Neural progenitor cell (in vitro differentiated cells): ENCODE results near the gene METTL6. TPM values are rescaled to one million over a fixed set of nuclear protein-coding genes. Genes with fewer than 3 reads are reported as not detected.

Experiments
- DNase-seq: peaks from one replicate; pipeline ENCODE4 v3.0.0-alpha.2; 2016; ENCODE audit warnings: low spot score
- H2AFZ ChIP-seq: fragments of 200-600 bp; sonication (generic); replicated peaks from 2 replicates; pipeline ENCODE4 v1.6.1; 2016; ENCODE audit warnings: antibody characterized with exemption
- H3F3A ChIP-seq: fragments of 200-600 bp; sonication (generic); 2 replicates; pipeline ENCODE4 v1.6.1; 2016; ENCODE audit warnings: antibody characterized with exemption, low read depth
- H3K27ac ChIP-seq: fragments of 200-600 bp; sonication (generic); 2 replicates; pipeline ENCODE4 v1.5.1; 2016; ENCODE audit warnings: mild to moderate bottlenecking
- H3K27me3 ChIP-seq: fragments of 200-600 bp; sonication (generic); 2 replicates; pipeline ENCODE4 v1.6.1; 2016; ENCODE audit warnings: mild to moderate bottlenecking, moderate library complexity
- H3K36me3 ChIP-seq: fragments of 200-600 bp; sonication (generic); 2 replicates; pipeline ENCODE4 v1.5.1; 2016
- H3K4me1 ChIP-seq: fragments of 200-600 bp; sonication (generic); 2 replicates; pipeline ENCODE4 v1.6.1; 2016; ENCODE audit warnings: mixed run types
- H3K4me2 ChIP-seq: fragments of 200-600 bp; sonication (generic); 2 replicates; pipeline ENCODE4 v1.6.1; 2016
- H3K4me3 ChIP-seq: fragments of 200-600 bp; sonication (generic); 2 replicates; pipeline ENCODE4 v1.5.1; 2016
- H3K79me2 ChIP-seq: fragments of 200-600 bp; sonication (generic); 2 replicates; pipeline ENCODE4 v1.6.1; 2016; ENCODE audit warnings: low read depth
- H3K9ac ChIP-seq: fragments of 200-600 bp; sonication (generic); 2 replicates; pipeline ENCODE4 v1.6.1; 2016
- H3K9me3 ChIP-seq: fragments of 200-600 bp; sonication (generic); 2 replicates; pipeline ENCODE4 v1.5.1; 2016; ENCODE audit warnings: low read depth
- H4K20me1 ChIP-seq: fragments of 200-600 bp; sonication (generic); 2 replicates; pipeline ENCODE4 v1.6.1; 2016; ENCODE audit warnings: low read depth
- H3K27ac Mint-ChIP-seq: 3 replicates; pipeline ENCODE4 v1.8.0; 2021; ENCODE audit warnings: mixed read lengths
- H3K27me3 Mint-ChIP-seq: 2 replicates; pipeline ENCODE4 v1.8.0; 2022; ENCODE audit warnings: low read depth, mild to moderate bottlenecking, inconsistent platforms, moderate library complexity, mixed read lengths; ENCODE audit not compliant: insufficient read depth
- H3K36me3 Mint-ChIP-seq: 3 replicates; pipeline ENCODE4 v1.8.0; 2021; ENCODE audit warnings: mixed read lengths
- H3K4me1 Mint-ChIP-seq: 3 replicates; pipeline ENCODE4 v1.8.0; 2021; ENCODE audit warnings: mixed read lengths
- H3K4me3 Mint-ChIP-seq: 3 replicates; pipeline ENCODE4 v1.8.0; 2021; ENCODE audit warnings: mild to moderate bottlenecking, moderate library complexity, mixed read lengths
- H3K9me3 Mint-ChIP-seq: 3 replicates; pipeline ENCODE4 v1.8.0; 2020; ENCODE audit warnings: mixed read lengths
- CTCF ChIP-seq: fragments of 200-600 bp; sonication (generic); IDR thresholded peaks from 2 replicates; pipeline ENCODE4 v1.5.1; 2017; ENCODE audit warnings: antibody characterized with exemption, mild to moderate bottlenecking
- EZH2 ChIP-seq: fragments of 200-600 bp; sonication (generic); IDR thresholded peaks from 2 replicates; pipeline ENCODE4 v1.6.1; 2017; ENCODE audit warnings: antibody characterized with exemption, mild to moderate bottlenecking, moderate library complexity
- EZH2phosphoT487 ChIP-seq: fragments of 200-600 bp; sonication (generic); IDR thresholded peaks from 2 replicates; pipeline ENCODE4 v1.6.1; 2017; ENCODE audit warnings: antibody characterized with exemption
- total RNA-seq: library from RNA; depleted of rRNA; stranded (reverse); fragments of >200 nt; gene quantifications from 2 replicates; pipeline ENCODE4 v1.2.3, GENCODE V29; 2015; ENCODE audit warnings: low replicate concordance

Gene METTL6
- total RNA-seq, 1 donor from 2014 or later: 34.9 TPM

GRCh38 chr3:15452961-15453360, 25.6 kb upstream of the METTL6 start:
- Histone ChIP-seq H3K27me3 (no peaks in the 10 kb centered on the region), H3K36me3 (no peaks in the 10 kb centered on the region), H3K4me2 (no peak overlapping the region), H2AFZ (no peak overlapping the region), H3K4me1 (no peaks in the 10 kb centered on the region), H3K79me2 (no peaks in the 10 kb centered on the region), H3K4me3 (no peak overlapping the region), H3K9ac (no peak overlapping the region), H4K20me1 (no peaks in the 10 kb centered on the region), H3K9me3 (no peaks in the 10 kb centered on the region), H3K27ac (no peak overlapping the region), H3F3A (no peaks in the 10 kb centered on the region)
- no peak overlapping the region for H3K27ac Mint-ChIP-seq
- H3K4me3 Mint-ChIP-seq: no peak overlapping the region
- TF ChIP-seq CTCF (no peak), EZH2 (no peak), EZH2phosphoT487 (no peak)
- DNase-seq: no peak
- peaks cover 4% of the 10 kb centered on the region for H3K4me1 Mint-ChIP-seq
- no peaks in the 10 kb centered on the region for H3K9me3 Mint-ChIP-seq
- peaks cover 4% of the 10 kb centered on the region for H3K36me3 Mint-ChIP-seq
- peaks cover 3% of the 10 kb centered on the region for H3K27me3 Mint-ChIP-seq

GRCh38 chr3:15452156-15452555, 24.8 kb upstream of the METTL6 start:
- Histone ChIP-seq H3K79me2 (no peaks in the 10 kb centered on the region), H3K9ac (no peak overlapping the region), H2AFZ (no peak overlapping the region), H4K20me1 (no peaks in the 10 kb centered on the region), H3K27ac (no peak overlapping the region), H3K36me3 (no peaks in the 10 kb centered on the region), H3K9me3 (no peaks in the 10 kb centered on the region), H3K4me2 (no peak overlapping the region), H3K27me3 (no peaks in the 10 kb centered on the region), H3K4me1 (no peaks in the 10 kb centered on the region), H3F3A (no peaks in the 10 kb centered on the region), H3K4me3 (no peak overlapping the region)
- Mint-ChIP-seq H3K27ac (no peak overlapping the region), H3K36me3 (peaks cover 4% of the 10 kb centered on the region), H3K4me3 (no peak overlapping the region), H3K4me1 (peaks cover 4% of the 10 kb centered on the region), H3K27me3 (peaks cover 3% of the 10 kb centered on the region), H3K9me3 (no peaks in the 10 kb centered on the region)
- DNase-seq: no peak
- TF ChIP-seq EZH2phosphoT487 (no peak), CTCF (no peak), EZH2 (no peak)

- H3K27ac ChIP-seq: no peak overlapping the region
- no peak overlapping the region for H2AFZ ChIP-seq
- no peak overlapping the region for H3K4me3 ChIP-seq
- TF ChIP-seq EZH2: no peak
- no peaks in the 10 kb centered on the region for H3K4me1 ChIP-seq
- H3K36me3 Mint-ChIP-seq: peaks cover 4% of the 10 kb centered on the region
- H3K79me2 ChIP-seq: no peaks in the 10 kb centered on the region
- no peaks in the 10 kb centered on the region for H3K27me3 Mint-ChIP-seq
- no peaks in the 10 kb centered on the region for H3F3A ChIP-seq
- H3K4me2 ChIP-seq: no peak overlapping the region
- H3K4me1 Mint-ChIP-seq: peaks cover 4% of the 10 kb centered on the region
- no peaks in the 10 kb centered on the region for H3K9me3 ChIP-seq
- H3K4me3 Mint-ChIP-seq: no peak overlapping the region
- no peak overlapping the region for H3K9ac ChIP-seq
- no peaks in the 10 kb centered on the region for H3K27me3 ChIP-seq
- no peak for DNase-seq
- H3K36me3 ChIP-seq: no peaks in the 10 kb centered on the region
- no peaks in the 10 kb centered on the region for H4K20me1 ChIP-seq
- H3K9me3 Mint-ChIP-seq: no peaks in the 10 kb centered on the region
- H3K27ac Mint-ChIP-seq: no peak overlapping the region
Observed at GRCh38 chr3:15451216-15452113, 24.1 kb upstream of the METTL6 start.
